Stimulated activated CD8-positive, alpha-beta memory T cell treated with anti-CD3 and anti-CD28 coated beads, Interleukin-15, amount 100 ng/mL, for 24 hours (primary cell): ENCODE data around the gene SCNN1G.
"Not testable (repeated sequence)": the region's sequence is repeated elsewhere in the genome, so short reads cannot be mapped to it uniquely, and the experiment has no call there.

Experiments used
- DNase-seq: peaks from one replicate; pipeline ENCODE4 v3.0.0-alpha.2; 2020; ENCODE audit warnings: low read depth

Gene SCNN1G

GRCh38 chr16:23182679-23183542 is at the start of gene SCNN1G:
SCNN1G (plus strand) TSS chr16:23182745; CDS start chr16:23186272, 3,527 bp downstream.
- DNase-seq, result no peak

- no peak for DNase-seq
These were observed 49.6 kb upstream of the SCNN1G start for GRCh38 chr16:23132775-23133463.

- no peak for DNase-seq
These were observed 48.3 kb upstream of the SCNN1G start for GRCh38 chr16:23134274-23134673.

- no peak for DNase-seq
These were observed 45.3 kb upstream of the SCNN1G start for GRCh38 chr16:23137256-23137655.

- DNase-seq, result no peak
These were observed 44.7 kb upstream of the SCNN1G start for GRCh38 chr16:23137818-23138217.

GRCh38 chr16:23140107-23140506 is 42.4 kb upstream of the SCNN1G start:
- DNase-seq, result no peak

GRCh38 chr16:23141033-23141432 is 41.5 kb upstream of the SCNN1G start:
- no peak for DNase-seq

GRCh38 chr16:23141500-23141899 is 41.0 kb upstream of the SCNN1G start:
- DNase-seq, result no peak

GRCh38 chr16:23141959-23142740 is 40.4 kb upstream of the SCNN1G start:
- DNase-seq, result no peak

- DNase-seq, result no peak
These were observed 39.2 kb upstream of the SCNN1G start for GRCh38 chr16:23143391-23143790.

GRCh38 chr16:23144393-23144792 is 38.2 kb upstream of the SCNN1G start:
- DNase-seq, result not testable (repeated sequence)

- no peak for DNase-seq
These were observed 37.4 kb upstream of the SCNN1G start for GRCh38 chr16:23145186-23145585.

- DNase-seq, result no peak
These were observed 36.9 kb upstream of the SCNN1G start for GRCh38 chr16:23145608-23146007.

- DNase-seq, result no peak
These were observed 35.5 kb upstream of the SCNN1G start for GRCh38 chr16:23146877-23147601.

- DNase-seq, result no peak
These were observed 34.9 kb upstream of the SCNN1G start for GRCh38 chr16:23147666-23148065.

- no peak for DNase-seq
These were observed 34.4 kb upstream of the SCNN1G start for GRCh38 chr16:23148166-23148512.

GRCh38 chr16:23148513-23149266 is 33.9 kb upstream of the SCNN1G start:
- peak; percentile 7 for DNase-seq

- DNase-seq, result peak; percentile 75
These were observed 33.1 kb upstream of the SCNN1G start, which contains the start of gene USP31 for GRCh38 chr16:23149267-23149992. USP31 (minus strand) TSS chr16:23149452; CDS start chr16:23149270, 182 bp downstream.

- DNase-seq, result no peak
These were observed 32.6 kb upstream of the SCNN1G start for GRCh38 chr16:23149993-23150364.

GRCh38 chr16:23152386-23153178 is 30.0 kb upstream of the SCNN1G start:
- DNase-seq, result no peak
